HG03457 (cell line): Measurements from ENCODE around the gene CTR9.

Experiments used
- ATAC-seq: cut with Tn5 transposase; IDR thresholded peaks from one replicate; pipeline ENCODE4 v1.9.1; 2021; ENCODE audit warnings: moderate number of reproducible peaks; ENCODE audit not compliant: unreplicated experiment

The CTR9 gene

DNA sequence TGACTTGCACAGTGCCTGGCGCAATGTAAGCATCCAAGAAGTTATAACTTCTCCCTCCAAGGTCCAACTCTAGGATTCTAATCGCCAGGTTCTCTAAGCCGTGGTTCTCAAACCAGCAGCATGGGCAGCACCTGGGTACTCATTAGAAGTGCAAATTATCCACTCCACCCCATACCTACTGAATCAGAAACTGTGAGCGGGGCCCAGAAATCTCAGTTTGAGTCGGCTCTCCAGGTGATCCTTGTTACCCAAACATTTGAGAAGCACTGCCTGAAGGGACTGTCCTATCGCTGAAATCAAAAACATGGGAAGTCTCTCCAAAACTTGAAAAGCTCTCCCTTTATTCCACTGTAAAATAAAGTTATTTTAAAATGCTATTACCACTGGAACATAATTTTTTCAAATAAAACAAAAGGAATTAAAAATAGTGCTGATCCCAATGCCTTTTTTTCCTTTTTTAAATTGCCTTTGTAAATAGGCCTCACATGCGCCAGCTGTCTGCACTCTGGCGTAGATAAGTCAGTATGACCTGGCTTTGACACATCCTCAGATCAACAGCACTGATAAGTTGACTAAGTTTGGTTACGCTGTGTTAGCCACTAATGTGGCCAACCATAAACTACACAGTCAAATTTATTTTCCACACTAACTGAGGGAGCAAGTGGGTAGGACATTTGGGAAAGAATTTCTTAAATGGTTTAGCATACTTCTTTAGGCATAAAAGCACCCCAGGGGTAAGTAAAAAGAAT lies 8.4 kb upstream of the CTR9 start:
- ATAC-seq = no peak

DNA sequence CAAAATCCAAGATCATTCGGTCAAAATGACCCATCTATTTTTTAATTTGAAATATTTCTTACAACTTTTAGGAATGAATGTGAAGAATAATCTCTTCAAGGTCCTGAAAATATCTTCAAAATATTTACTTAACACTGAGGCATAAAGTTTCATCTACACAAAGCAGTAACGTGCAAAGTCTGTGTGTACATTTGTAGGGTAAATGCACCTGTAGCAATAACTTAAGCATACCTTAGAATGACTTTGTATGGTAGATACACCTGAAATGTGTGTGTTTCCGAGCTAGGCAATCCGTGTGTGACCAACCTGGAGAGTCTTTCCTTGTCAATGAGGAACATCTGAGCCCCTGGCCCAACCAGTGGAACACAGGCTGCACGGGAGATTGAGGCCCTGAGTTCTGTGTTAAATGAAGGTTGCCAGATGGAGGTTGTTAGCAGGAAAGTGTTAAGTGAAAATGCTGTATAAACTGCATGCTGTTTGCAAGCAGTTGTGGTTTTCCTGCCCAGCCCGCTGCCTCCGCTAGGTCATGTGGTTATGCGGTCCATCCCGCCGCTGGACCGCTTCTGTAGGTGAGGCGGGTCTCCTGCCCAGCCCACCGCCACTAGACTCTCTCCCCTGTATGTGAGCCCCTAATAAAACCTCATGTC lies 7.6 kb upstream of the CTR9 start:
- ATAC-seq = no peak

DNA sequence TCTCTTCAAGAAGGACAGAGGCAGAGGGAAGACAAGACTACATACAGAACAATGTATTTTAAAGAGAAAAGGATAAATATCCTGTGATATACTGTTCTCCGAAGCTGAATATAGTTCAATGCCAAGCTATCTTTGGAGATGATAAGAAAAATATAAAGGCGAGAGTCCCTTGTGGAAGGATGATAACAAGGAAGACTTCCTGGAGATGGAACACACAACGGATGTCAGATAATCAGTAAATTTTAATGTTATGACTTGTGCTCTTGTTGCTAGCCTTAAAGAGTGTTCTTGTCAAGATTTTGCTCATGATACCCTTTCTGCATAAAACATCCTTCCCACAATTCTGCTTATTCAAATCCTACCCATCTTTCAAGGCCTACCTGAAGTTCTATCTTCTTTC lies 6.8 kb upstream of the CTR9 start:
- no peak for ATAC-seq

DNA sequence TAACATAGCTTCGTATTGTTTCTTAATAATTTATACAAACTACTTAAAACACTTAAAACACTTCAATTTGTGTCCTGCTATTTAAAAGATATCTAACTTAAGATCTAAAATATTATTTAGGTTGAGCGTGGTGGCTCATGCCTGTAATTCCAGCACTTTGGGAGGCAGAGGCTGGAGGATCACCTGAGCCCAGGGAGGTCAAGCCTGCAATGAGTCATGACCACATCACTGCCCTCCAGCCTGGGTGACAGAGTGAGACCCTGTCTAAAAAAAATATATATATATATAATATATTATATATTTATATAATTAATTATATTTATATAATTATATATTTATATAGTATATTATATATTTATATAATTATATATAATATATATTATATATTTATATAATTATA lies 4.2 kb upstream of the CTR9 start:
- no peak for ATAC-seq

DNA sequence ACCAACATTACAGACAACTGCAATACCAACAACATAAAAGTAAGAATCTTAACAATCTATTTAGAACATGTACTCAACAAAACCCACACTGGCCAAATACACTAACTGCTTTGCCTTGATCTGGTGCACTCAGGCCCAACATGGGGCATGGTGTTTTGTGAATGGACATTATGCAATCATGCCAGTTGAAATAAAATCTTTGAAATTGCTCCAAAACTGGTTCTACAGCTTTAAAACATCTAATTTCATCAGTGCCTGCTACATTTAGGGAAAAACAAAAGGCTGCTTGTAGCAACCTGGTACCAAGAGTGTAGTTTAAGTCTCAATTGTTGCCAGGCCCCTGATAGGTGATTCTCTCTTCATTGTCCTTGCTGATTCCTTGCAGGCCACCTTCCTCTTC lies 3.3 kb upstream of the CTR9 start:
- ATAC-seq = no peak

DNA sequence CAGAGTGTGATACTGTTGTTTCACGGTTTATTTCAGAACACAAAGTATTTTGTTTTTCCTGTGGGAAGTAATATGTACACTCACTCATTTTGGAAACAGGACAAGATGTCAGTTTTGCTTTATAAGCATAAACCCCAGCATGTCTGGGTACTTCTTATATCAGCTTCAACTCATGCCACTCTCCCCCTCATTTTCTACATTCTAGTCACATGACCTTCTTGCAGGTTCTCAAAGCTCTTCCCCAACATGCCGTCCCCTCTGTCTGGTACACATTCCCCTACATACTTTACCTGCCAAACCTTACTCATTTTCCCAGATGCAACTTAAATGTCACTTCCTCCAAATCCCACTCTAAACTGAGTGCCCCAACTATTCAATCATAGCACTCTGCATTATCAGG lies 1.6 kb upstream of the CTR9 start:
- ATAC-seq = no peak

DNA sequence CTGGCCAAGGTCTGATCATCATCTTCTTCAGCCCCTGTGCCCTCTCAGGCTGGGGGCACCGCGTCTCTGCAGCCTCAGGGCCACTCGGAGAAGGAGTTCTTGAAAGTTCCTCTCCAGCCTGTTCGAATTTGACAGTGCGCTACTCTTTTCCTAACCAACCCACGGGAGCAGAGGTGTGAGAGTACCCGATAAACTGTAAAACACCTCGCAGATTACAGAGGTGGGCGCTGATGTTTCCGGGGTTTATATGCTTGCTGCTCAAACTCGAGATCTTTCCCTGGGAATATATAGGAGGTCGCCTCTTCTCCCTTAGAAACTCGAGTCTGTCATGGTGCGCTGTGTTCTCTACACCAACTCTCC lies 515 bp downstream of the CTR9 start:
- no peak for ATAC-seq

DNA sequence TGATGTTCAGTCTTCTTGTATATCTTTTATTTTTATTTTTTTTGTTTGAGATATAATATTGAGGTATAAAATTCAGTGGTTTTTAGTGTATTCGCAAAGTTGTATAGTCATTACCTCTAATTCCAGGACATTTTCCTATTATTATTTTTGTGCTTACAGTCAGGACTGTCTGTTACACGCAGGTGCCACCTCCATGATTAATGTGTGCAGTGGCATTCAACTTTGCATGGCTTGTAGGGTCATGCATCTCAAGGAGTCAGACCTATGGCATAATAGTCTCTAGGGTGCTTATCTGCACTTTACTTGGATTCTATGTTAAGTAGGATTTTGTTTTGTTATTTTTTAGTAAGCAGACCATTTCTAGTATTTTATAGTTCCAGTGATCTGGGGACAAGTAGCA lies 1.0 kb downstream of the CTR9 start:
- ATAC-seq = no peak

DNA sequence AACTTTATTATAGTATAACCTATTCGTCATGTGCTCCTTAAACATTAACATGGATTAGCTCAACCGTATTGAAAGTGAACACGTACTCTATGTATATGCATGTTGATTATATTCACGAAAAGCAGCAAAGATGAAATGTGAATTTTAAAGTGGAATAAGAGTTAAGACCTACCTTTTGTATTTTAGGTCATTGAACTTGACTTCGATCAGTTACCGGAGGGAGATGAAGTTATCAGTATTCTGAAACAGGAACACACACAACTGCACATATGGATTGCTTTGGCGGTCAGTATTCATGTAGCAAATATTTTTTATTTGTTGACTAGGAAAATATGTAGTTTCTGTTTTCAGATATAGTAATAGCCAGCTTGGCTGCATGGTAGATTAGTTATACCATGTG lies 1.4 kb downstream of the CTR9 start:
- no peak for ATAC-seq

DNA sequence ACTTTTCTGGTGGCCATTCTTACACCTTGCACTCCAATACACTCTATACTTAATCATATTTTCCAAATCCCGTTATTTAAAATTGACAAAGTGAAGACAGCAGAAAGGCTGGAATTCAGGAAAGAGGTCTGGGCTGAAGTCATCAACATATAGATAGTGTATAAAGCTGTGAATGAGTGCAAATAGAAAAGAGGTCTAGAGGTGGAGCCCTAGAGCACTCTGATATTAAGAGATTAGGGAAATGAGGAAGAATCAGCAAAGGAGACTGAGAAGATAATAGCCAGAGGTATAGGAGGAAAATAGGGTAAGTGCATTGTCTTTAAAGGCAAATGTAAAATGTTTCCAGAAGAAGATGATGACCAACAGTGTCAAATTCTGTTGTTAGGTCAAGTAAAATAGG lies 7.9 kb downstream of the CTR9 start:
- ATAC-seq = no peak

DNA sequence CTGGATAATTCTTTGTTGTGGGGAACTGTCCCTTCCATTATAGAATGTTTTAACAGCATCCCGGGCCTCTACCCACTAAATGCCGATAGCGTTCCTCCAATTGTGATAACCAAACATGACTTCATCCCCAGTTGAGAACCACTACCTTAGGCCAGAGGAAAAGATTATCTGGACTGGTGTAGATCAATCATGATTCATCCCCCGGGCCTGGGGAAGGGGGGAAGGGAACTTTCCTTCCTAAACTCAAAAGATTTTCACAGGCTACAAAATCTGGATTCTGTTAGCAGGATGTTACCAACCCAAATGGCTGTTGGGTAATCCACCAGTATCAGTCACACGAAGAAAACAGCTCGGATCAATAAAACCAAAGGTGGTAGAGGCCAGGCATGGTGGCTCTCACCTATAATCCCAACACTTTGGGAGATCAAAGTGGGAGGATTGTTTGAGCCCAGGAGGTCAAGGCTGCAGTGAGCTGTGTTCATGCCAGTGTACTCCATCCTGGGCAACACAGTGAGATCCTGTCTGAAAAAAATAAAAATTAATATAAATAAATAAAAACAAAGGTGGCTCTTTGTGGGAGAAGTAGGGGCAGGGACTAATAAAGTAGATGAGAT lies 10.1 kb downstream of the CTR9 start:
- no peak for ATAC-seq

DNA sequence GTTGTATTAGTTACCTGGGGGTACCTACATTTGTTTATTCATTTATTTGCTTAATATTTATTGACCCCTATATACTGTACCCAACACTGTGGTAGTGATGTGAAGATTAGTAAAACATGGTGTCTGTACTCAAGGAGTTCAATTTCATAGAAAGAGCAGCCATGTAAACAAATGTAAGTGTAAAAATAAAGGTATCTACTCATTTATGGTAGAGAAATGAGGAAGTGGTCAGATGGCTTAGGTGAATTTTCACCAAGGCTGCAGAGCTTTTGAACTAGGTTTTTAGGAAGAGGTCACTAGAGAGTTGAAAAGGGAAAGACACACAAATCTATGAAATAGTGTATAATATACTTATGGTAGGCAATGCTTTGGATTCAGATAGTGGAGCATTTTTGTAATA lies 11.1 kb downstream of the CTR9 start:
- peak; percentile 46 for ATAC-seq

DNA sequence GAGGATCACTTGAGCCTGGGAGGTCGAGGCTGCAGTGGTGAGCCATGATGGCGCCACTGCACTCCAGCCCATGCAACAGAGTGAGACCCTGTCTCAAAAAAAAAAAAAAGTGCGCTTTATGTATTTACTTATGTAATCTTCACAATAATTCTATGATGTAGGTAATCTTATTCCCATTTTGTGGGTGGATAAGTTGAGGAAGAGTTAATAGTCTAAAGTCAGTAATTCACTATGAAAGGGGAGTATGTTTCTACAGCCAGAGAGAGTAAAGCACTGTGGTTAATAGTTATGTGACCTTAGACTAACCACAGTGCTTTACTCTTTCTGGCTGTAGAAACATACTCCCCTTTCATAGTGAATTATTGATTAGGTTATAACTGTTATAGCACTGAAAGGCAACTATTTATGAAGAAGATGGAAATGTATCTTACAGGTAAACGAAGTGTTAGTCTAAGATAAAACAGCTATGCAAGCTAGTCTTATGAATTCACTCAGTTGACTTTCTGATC lies 11.9 kb downstream of the CTR9 start:
- peak; percentile 50 for ATAC-seq

DNA sequence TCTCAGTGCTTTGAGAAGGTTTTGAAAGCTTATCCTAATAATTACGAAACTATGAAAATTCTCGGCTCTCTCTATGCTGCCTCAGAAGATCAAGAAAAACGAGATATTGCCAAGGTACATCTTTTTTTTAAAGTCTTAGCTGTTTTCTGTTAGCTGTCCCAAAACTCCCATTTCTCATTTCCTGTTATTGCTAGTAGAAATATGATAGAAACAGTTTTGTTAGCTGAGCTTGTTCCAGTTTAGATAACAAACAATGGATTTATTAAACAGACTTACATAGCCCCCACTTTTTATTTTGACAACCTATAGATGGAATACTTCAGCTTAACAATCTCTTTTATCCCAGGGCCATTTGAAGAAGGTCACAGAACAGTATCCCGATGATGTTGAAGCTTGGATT lies 12.7 kb downstream of the CTR9 start:
- no peak for ATAC-seq

DNA sequence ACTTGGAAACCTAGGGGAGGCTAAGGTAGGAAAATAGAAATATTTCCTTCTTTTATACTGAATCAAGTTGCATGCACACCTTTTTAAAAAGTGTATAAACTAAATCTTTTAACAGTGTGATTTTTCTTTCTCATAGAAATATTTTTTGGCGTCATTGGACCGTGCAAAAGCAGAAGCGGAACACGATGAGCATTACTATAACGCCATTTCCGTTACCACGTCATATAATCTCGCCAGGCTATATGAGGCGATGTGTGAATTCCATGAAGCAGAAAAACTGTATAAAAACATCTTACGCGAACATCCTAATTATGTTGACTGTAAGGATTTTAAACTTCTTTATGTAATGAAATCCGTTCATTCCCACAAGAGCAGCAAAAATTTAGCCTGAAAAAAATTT lies 13.4 kb downstream of the CTR9 start:
- ATAC-seq = no peak

DNA sequence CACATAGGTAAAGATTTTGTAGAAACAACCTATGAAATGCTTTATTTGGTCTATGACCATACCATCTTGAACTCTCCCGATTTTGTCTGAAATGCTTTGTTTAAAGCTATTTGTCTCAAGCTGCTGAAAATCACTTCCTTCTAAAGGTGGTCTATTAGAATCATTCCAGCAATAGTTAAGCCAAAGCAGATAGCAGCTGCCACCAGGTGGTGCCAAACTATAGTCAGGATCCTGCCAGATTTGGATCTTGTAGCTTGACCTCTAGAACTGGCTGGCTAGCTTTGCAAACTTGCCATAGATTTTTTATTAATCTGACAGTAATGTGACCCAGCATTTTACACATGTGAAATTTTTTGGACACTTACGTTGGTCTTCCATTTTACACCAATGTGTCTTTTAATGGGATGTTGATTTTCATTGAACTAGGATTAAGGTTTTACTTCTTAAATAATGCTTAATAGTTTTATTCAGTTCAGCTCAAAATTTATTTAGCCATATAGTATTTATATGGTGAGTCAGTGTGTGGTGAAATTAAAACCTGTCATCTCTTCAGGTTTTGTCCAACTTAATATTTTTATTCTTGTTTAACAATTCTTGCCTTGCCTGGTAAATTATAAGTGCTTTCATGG lies 19.7 kb downstream of the CTR9 start:
- no peak for ATAC-seq

DNA sequence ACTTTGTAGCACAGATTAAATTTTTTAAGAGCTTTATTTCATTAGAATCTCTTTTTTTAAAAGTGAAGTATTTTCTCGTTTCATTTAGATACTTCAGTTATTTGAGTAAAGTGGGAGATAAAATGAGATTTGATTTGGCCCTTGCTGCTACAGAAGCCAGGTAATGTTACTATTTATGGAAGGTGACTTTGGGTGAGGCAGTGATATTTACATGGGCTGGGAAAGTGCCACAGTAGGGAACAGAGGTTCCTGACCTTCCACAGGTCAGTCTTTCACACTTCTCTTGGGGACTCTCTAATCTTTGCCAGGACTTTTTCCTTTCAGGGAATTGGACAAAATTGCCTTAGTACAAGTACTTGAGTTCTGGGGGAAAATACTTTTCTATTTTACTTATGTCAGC lies 20.4 kb downstream of the CTR9 start:
- no peak for ATAC-seq

DNA sequence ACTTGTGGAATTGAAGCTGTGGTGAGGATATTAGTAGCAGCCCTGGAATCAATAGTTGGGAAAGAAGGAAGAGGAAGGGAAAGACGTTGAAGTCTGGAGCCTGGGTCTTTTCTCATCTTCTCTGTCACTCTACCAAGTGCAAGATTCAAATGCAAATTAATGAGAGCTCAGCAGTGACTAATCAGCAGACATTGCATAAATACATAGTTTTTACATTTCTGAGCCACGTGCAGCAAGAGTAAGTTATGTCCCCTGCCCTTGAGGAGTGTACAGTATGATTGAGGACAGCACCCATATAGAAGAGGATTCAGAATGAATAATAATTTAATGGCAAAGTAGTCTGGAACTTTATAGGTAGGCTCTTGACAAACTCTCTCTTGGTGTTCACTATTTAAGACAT lies 23.8 kb downstream of the CTR9 start:
- ATAC-seq = no peak

DNA sequence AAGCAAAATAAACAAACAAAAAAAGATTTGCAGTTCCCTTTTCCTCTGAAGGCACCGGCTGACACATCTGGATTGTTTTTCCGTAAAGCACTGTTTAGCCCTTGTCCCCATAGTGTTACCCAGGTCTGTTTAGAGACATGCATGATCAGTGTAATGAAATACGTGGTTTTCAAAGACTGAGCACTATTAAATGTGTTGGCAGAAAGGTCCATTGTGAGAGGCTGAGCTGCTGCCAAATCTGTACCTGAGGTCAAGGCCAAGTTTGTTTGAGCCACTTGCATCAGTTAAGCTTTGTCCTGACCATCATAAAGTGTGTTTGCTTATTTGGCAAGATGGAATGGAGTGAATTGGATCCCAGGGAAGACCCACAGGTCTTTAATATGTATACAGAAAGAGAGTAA lies 26.3 kb downstream of the CTR9 start:
- no peak for ATAC-seq

DNA sequence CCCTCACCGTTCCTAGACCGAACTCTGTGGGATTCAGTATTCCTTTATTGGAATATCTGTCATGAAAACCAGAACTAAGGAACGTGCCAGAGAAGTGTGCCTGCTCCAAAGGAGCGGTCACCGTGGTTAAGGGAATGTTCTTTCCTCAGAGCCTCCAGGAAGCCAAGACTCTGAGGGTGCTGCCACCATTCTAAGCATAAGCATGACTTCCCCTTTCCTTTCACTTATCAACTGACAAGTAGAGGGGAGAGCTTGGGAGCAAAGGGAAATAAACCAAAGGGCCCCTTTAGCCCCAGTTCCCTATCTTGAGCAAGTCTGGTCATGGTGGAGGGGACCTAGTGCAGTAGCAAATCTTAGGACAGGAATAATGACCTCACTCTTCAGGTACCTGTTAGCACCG lies 26.8 kb downstream of the CTR9 start:
- no peak for ATAC-seq

DNA sequence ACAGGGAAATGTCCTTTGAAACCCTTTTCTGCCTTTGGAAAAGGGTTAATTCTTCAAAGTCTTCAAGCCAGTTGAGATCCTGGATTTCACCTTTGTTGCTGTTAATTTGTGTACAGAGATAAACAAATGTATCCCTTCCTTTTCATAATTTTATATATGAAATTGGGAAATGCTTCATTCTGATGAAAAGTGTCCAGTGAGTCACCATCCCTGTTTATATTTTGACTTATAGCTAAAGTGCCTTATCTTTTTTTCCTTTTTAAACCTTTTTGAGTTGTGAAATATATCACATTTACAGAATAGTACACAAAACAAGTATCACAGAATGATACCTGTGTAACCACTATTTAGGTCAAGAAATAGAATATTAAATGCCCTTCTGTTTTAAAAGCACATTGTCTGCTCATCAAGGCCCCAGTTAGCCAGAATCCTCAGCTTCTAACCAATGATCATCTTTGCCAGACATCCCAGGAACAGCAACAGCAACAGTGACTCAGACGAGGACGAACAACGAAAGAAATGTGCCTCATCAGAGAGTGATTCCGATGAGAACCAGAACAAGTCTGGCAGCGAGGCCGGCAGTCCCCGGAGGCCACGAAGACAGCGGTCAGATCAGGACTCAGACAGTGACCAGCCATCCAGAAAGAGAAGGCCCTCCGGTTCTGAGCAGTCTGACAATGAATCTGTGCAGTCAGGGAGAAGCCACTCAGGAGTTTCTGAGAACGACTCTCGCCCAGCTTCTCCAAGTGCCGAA lies 27.3 kb downstream of the CTR9 start:
- no peak for ATAC-seq
